Renal cortex interstitium (tissue), 11 donors: ENCODE data around the gene ELMOD3. TPM values are rescaled to one million over a fixed set of nuclear protein-coding genes. Genes with fewer than 3 reads are reported as not detected.
A peak's percentile ranks its signal among the peaks of the same experiment; 100 is the strongest.
"Not testable (repeated sequence)": the region's sequence is repeated elsewhere in the genome, so short reads cannot be mapped to it uniquely, and the experiment has no call there.

ENCODE experiments used
- DNase-seq, 11 donors: peaks; one replicate each; pipeline ENCODE4 v3.0.0-alpha.2; 2013; ENCODE audit warnings: low read depth in 9 of 11, low spot score in 4 of 11; ENCODE audit errors: extremely low read depth in 1 of 11
- polyA plus RNA-seq, 3 donors: library from polyadenylated mRNA; unstranded; fragments of 120-200 nt; gene quantifications; one replicate each; pipeline ENCODE4 v1.2.1, GENCODE V29; 2013; ENCODE audit not compliant: insufficient read length in 3 of 3

The ELMOD3 gene
- polyA plus RNA-seq, 3 donors, result 22.9 to 37.1 (median 26.4) TPM

GRCh38 chr2:85433511-85434089, 79.0 kb downstream of the ELMOD3 start:
- DNase-seq, result peak in 2 of 11 donors; percentile 37 to 46

GRCh38 chr2:85434696-85435095, 80.1 kb downstream of the ELMOD3 start:
- no peak for DNase-seq

DNA sequence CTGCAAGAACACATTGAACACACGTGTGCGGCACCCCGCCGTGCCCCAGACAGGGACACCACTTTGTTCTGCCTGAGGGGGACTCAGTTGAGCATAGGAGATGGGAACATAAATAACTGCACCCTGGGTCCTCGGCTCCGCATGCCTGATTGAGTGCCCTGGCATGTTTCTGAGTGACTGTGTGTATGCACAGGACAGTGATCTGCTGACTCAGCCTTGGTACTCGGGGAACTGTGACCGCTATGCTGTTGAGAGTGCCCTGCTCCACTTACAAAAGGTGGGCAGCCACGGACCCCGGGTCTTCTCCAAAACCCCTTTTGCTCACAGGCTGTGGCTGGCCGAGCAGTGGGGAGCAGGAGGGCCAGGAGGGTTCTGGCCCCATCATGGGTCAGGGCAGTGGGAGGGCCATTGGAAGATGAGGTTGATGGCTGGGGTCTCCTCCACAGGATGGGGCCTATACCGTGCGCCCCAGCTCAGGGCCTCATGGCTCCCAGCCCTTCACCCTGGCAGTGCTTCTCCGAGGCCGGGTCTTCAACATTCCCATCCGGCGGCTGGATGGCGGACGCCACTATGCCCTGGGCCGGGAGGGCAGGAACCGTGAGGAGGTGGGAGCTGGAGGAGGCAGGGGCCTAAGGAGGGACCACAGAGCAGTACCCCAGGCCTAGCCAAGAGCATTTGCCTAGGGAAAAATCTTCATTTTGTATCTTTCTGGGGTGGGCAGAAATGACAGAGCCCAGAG, 80.8 kb downstream of the ELMOD3 start:
- peak in 3 of 11 donors; percentile 43 to 73 (median 67) for DNase-seq

- DNase-seq, result no peak
Measured at GRCh38 chr2:85435981-85436835, 81.6 kb downstream of the ELMOD3 start.

DNA sequence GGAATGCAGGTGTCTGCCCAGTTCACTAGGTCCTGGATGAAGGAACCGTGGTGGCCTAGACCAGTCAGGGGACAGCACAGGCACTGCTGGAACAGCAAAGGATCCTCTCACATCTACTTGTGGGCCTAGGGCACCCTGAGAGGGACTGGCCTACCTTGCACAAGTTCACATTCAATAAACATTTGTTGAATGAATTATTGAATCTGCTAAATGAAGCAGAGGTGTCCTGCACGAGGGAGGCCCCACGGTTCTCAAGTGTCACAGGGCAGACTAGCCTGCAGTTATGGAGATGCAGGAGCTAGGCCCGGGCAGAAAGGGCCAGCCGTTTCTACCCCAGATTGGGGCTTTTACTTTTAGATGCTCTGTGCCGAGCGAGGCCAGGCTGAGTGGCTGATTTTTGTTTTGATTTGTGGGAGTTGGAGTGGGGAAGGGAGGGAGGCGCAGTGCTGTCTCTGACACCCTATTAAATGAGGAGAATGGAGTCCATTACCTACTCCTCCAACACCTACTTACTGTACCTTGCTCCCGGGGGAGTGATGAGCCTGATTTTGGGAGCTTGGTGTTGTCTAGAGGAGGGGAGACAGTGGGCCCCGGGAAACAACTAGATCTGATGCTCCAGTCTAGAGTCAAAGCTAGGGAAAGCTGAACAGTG, 82.4 kb downstream of the ELMOD3 start:
- no peak for DNase-seq

GRCh38 chr2:85437488-85438200, 83.1 kb downstream of the ELMOD3 start:
- peak in 5 of 11 donors; percentile 71 to 79 (median 74) for DNase-seq

- DNase-seq, result peak in 3 of 11 donors; percentile 37 to 53 (median 39)
Measured at GRCh38 chr2:85438201-85439024, 83.8 kb downstream of the ELMOD3 start.

DNA sequence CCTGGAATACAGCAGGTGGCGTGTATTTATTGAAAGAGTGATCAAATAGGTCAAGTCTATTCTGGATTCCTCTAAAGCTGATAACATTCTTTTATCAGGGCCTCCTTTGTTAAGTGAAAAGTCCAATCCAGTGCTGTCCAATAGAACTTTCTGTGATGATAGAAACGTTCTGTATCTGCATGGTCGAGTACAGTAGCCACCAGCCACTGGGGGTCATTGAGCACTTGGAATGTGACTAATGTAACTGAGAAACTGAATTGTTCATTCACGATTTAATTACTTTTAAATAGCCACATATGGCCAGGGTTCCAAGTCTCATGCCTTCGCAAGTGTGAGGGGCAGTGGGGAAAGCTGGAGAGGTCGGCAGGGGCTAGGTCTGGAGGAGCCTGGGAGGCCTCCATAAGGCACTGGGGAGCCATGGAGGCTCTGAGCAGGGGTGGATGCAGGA, 84.5 kb downstream of the ELMOD3 start:
- peak in 2 of 11 donors; percentile 36 to 63 for DNase-seq

DNA sequence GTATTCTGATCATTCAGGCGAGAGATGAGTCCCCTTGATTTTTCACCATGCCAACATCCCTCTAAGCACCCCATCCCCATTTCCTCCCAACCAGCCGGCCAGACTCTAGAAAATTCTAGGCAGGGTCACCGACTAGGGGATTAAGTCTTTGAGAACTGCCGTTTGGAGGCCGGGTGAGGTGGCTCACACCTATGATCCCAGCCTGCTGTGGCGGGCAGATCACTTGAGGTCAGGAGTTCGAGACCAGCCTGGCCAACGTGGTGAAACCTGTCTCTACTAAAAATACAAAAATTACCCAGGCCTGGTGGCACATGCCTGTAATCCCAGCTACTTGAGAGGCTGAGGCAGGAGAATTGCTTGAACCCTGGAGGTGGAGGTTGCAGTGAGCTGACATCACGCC, 85.0 kb downstream of the ELMOD3 start:
- not testable (repeated sequence) for DNase-seq

- no peak for DNase-seq
Measured at GRCh38 chr2:85439986-85440385, 85.4 kb downstream of the ELMOD3 start.

DNA sequence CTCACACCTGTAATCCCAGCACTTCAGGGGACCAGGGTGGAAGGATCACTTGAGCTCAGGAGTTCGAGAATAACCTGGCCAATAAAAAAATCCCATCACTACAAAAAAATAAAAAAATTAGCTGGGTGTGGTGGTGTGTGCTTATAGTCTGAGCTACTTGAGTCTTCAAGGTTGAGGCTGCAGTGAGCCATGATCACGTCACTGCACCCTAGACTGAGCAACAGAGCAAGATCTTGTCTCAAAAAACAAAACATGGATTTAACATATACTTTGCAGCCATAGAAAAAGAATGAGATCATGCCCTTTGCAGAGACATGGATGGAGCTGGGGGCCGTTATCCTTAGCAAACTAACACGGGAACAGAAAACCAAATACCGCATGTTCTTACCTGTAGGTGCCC, 86.2 kb downstream of the ELMOD3 start:
- DNase-seq, result no peak

Other genes starting within 250 kb of the ELMOD3 start
- gene TCF7L1, start 221.4 kb upstream of the ELMOD3 start, polyA plus RNA-seq, result 10 to 100 TPM; 49.9 to 60.9 (median 57.8) TPM
- gene TGOLN2, start 26.8 kb upstream of the ELMOD3 start, polyA plus RNA-seq, result 100 to 1,000 TPM; 110 to 139 (median 128) TPM
- gene RETSAT, start 241 bp upstream of the ELMOD3 start, polyA plus RNA-seq, result 10 to 100 TPM; 22.7 to 30.6 (median 26.0) TPM
- 100 to 1,000 TPM in 1 of 3 donors, 10 to 100 TPM in 2; 90.4 to 107 (median 95.5) TPM for gene CAPG, start 55.6 kb downstream of the ELMOD3 start, polyA plus RNA-seq
- gene SH2D6, start 63.9 kb downstream of the ELMOD3 start, polyA plus RNA-seq, result 1 to 10 TPM in 2 of 3 donors, under 1 TPM in 1; 0.29 to 1.2 (median 1.1) TPM
- gene MAT2A, start 184.4 kb downstream of the ELMOD3 start, polyA plus RNA-seq, result 100 to 1,000 TPM; 339 to 393 (median 381) TPM
- 10 to 100 TPM; 36.8 to 41.1 (median 37.0) TPM for gene GGCX, start 206.7 kb downstream of the ELMOD3 start, polyA plus RNA-seq
- gene VAMP8, start 222.8 kb downstream of the ELMOD3 start, polyA plus RNA-seq, result 10 to 100 TPM; 88.1 to 94.9 (median 88.3) TPM
- gene VAMP5, start 229.7 kb downstream of the ELMOD3 start, polyA plus RNA-seq, result 10 to 100 TPM; 34.7 to 42.6 (median 38.1) TPM
- gene RNF181, start 241.0 kb downstream of the ELMOD3 start, polyA plus RNA-seq, result 100 to 1,000 TPM; 138 to 140 (median 140) TPM
- 10 to 100 TPM; 34.4 to 44.8 (median 41.6) TPM for gene TMEM150A, start 247.9 kb downstream of the ELMOD3 start, polyA plus RNA-seq